Right atrium auricular region (tissue), 2 donors: ENCODE results near the gene EXOC4. TPM values are rescaled to one million over a fixed set of nuclear protein-coding genes. Genes with fewer than 3 reads are reported as not detected.

ENCODE experiments used
- DNase-seq: peaks from one replicate; pipeline ENCODE4 v3.0.0-alpha.2; 2019; ENCODE audit warnings: low spot score
- H3K27ac ChIP-seq, 2 donors: fragments of 200-600 bp; sonication (generic); 1 replicate in 1 of 2; 2 replicates in 1 of 2; pipeline ENCODE4 v1.5.1; 2016 to 2019
- H3K27me3 ChIP-seq, 2 donors: fragments of 200-600 bp; sonication (generic); one replicate each; pipeline versions ENCODE4 v1.5.1 to v1.6.0; 2017 to 2019
- H3K36me3 ChIP-seq: fragments of 200-600 bp; sonication (generic); one replicate; pipeline ENCODE4 v1.5.1; 2016
- H3K4me1 ChIP-seq, 2 donors: fragments of 200-600 bp; sonication (generic); one replicate each; pipeline versions ENCODE4 v1.5.1 to v1.6.0; 2017 to 2019
- H3K4me3 ChIP-seq, 2 donors: fragments of 200-600 bp; sonication (generic); 1 replicate in 1 of 2; 2 replicates in 1 of 2; pipeline ENCODE4 v1.5.1; 2017 to 2019; ENCODE audit warnings: mild to moderate bottlenecking in 1 of 2, moderate library complexity in 1 of 2
- H3K9me3 ChIP-seq, 2 donors: fragments of 200-600 bp; sonication (generic); one replicate each; pipeline ENCODE4 v1.5.1; 2019
- total RNA-seq, 2 donors: library from RNA; depleted of rRNA; stranded (reverse); fragments of >200 nt; gene quantifications; one replicate each; pipeline ENCODE4 v1.1.0, GENCODE V29; 2016
- TF ChIP-seq, protein P1 (sequence below), 2 donors: fragments of 200-600 bp; sonication (generic); IDR thresholded peaks; one replicate each; pipeline ENCODE4 v1.5.1; 2019; ENCODE audit warnings: antibody characterized with exemption in 2 of 2

The EXOC4 gene
- total RNA-seq, 2 donors from 2014 or later: 24.7 to 30.6 TPM

DNA sequence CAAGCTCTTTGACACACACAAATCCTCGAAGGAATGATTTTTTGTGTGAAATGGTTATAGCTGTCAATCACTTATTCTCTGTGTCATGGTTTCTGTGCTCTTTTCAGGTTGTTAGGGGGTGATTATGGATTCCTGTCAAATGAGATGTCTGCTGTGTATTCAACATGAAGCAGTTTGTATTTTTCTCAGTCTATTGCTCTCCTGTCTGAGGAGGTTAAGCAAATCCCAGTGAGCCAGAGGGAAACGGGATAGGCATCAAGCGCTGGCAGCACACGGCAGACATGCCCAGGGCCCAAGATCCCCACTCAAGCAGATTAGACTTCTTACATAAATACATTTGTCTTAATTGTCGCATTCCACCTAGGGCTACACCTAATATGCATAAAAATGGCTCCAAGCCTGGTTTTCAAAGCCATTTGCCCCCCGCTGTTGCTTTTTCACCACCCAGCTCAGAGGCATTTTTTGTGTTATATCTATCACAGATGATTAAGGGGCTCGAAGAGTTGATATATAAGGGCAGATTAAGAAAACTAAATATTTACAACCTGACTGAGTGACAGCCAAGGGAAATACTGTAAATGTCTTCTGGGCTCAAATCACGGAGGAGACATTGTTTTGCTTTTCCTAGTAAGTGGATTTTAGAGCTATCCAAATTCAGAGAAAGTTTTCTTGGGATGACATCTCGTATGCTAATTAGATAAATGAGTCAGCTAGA, 681.5 kb downstream of the EXOC4 start:
- Histone ChIP-seq H3K4me3 (no peak overlapping the region), H3K4me1 (no peaks in the 10 kb centered on the region), H3K27ac (no peak overlapping the region), H3K9me3 (no peaks in the 10 kb centered on the region), H3K27me3 (no peaks in the 10 kb centered on the region), H3K36me3 (no peaks in the 10 kb centered on the region)
- TF ChIP-seq, protein P1, sequence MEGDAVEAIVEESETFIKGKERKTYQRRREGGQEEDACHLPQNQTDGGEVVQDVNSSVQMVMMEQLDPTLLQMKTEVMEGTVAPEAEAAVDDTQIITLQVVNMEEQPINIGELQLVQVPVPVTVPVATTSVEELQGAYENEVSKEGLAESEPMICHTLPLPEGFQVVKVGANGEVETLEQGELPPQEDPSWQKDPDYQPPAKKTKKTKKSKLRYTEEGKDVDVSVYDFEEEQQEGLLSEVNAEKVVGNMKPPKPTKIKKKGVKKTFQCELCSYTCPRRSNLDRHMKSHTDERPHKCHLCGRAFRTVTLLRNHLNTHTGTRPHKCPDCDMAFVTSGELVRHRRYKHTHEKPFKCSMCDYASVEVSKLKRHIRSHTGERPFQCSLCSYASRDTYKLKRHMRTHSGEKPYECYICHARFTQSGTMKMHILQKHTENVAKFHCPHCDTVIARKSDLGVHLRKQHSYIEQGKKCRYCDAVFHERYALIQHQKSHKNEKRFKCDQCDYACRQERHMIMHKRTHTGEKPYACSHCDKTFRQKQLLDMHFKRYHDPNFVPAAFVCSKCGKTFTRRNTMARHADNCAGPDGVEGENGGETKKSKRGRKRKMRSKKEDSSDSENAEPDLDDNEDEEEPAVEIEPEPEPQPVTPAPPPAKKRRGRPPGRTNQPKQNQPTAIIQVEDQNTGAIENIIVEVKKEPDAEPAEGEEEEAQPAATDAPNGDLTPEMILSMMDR (IDR thresholded peaks at IDR 0.05): no peak
- no peak for DNase-seq

- H3K27ac ChIP-seq: no peak overlapping the region
- no peaks in the 10 kb centered on the region for H3K27me3 ChIP-seq
- no peaks in the 10 kb centered on the region for H3K36me3 ChIP-seq
- H3K4me1 ChIP-seq: no peaks in the 10 kb centered on the region
- TF ChIP-seq, protein P1 (IDR thresholded peaks at IDR 0.05): no peak
- no peak for DNase-seq
- H3K9me3 ChIP-seq: no peaks in the 10 kb centered on the region
- H3K4me3 ChIP-seq: no peak overlapping the region
Measured at GRCh38 chr7:133934977-133935330, 682.1 kb downstream of the EXOC4 start.

DNA sequence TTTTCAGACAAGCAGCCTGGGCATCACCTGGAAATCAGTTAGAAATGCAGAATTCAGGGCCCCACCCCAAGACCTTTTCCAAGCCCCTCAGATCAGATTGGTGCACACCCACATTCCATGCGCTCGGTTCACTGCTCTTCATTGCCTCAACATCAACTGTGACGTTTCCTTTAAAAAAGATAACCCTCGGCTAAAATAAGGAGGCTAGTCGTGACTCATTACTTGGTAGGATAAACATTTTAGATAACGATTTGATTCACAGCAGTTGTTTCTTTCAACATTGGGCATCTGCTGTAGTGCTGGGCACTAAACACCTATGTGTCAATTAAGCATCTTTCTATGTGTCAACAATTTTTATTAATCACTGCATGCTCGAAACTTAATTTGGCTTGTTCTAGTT, 683.2 kb downstream of the EXOC4 start:
- no peaks in the 10 kb centered on the region for H3K4me1 ChIP-seq
- no peaks in the 10 kb centered on the region for H3K9me3 ChIP-seq
- no peak for DNase-seq
- no peaks in the 10 kb centered on the region for H3K36me3 ChIP-seq
- no peaks in the 10 kb centered on the region for H3K27me3 ChIP-seq
- H3K4me3 ChIP-seq: no peak overlapping the region
- TF ChIP-seq, protein P1 (IDR thresholded peaks at IDR 0.05): no peak
- no peak overlapping the region for H3K27ac ChIP-seq

DNA sequence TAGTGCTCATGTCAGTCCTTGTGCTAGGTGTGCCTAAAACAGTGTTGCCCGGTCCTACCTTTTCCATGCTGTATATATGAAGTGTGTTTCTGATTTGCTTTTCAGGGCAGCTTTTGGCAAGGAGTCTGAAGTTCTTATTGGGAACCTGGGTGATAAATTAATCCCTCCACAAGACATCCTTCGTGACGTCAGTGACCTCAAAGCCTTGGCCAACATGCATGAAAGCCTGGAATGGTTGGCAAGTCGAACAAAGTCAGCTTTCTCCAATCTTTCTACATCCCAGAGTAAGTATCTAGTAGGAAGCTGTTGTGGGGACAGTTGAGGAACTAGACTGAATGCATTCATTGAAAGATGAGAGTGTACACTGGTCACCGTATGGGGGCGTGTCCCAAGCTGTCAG, 684.9 kb downstream of the EXOC4 start:
- no peaks in the 10 kb centered on the region for H3K36me3 ChIP-seq
- no peaks in the 10 kb centered on the region for H3K27me3 ChIP-seq
- no peak for DNase-seq
- H3K4me1 ChIP-seq: no peaks in the 10 kb centered on the region
- no peak overlapping the region for H3K4me3 ChIP-seq
- no peak overlapping the region for H3K27ac ChIP-seq
- no peaks in the 10 kb centered on the region for H3K9me3 ChIP-seq
- TF ChIP-seq, protein P1 (IDR thresholded peaks at IDR 0.05): no peak

DNA sequence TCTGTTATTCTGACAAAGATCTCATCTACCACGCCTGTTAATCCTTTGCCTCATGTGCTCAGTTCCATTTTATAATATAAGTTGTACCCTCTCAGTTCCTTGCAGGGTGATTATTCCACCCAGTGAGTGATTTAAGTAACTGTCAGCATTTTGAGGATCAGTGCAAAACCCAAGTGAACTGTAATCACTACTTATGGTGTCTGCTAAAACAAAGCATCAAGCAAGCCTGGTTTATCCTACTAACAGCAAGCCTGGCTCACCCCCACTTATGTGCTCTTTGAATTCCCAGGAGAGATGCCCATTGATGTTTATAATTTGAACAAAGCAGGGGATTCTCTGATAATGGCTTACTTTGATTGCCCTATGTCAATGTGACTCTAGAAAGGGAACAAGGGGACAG, 687.5 kb downstream of the EXOC4 start:
- TF ChIP-seq, protein P1 (IDR thresholded peaks at IDR 0.05): no peak
- no peaks in the 10 kb centered on the region for H3K36me3 ChIP-seq
- H3K27ac ChIP-seq: no peak overlapping the region
- H3K9me3 ChIP-seq: no peaks in the 10 kb centered on the region
- no peak overlapping the region for H3K4me3 ChIP-seq
- no peaks in the 10 kb centered on the region for H3K4me1 ChIP-seq
- no peaks in the 10 kb centered on the region for H3K27me3 ChIP-seq
- DNase-seq: no peak

DNA sequence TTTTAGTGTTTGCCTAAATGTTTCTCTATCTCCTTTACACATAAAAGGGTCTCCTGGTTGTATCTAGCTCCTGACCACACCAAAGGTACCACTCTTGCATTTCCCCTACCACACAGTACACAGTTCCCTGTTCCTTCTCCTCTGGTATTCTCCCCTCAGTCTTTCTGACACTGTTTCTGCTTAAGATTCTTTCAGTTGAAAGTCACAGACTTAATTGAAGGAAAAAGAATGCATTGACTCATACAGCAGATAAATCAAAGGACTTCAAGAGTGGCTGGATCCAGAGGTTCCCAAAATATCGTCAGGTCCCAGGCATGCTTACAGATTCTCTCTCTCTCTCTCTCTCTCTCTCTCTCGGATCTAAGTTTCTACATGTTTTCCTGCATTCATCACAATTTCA, 688.6 kb downstream of the EXOC4 start:
- TF ChIP-seq, protein P1 (IDR thresholded peaks at IDR 0.05): no peak
- no peak for DNase-seq
- H3K36me3 ChIP-seq: no peaks in the 10 kb centered on the region
- no peaks in the 10 kb centered on the region for H3K4me1 ChIP-seq
- no peak overlapping the region for H3K4me3 ChIP-seq
- H3K9me3 ChIP-seq: no peaks in the 10 kb centered on the region
- H3K27me3 ChIP-seq: no peaks in the 10 kb centered on the region
- H3K27ac ChIP-seq: no peak overlapping the region
